SKM-1 treated with dmso at 0.1 percent for 144 hours (cell line): ENCODE data around the gene RSPH9.

Experiments used
- DNase-seq: peaks from one replicate; lab custom pipeline; 2025; ENCODE audit not compliant: unreplicated experiment; lab: John Stamatoyannopoulos, UW

RSPH9 gene

GRCh38 chr6:43667245-43668150, 22.7 kb downstream of the RSPH9 start:
- DNase-seq, result peak; percentile 42

- peak; percentile 40 for DNase-seq
Measured at GRCh38 chr6:43668151-43669028, 23.6 kb downstream of the RSPH9 start.

GRCh38 chr6:43669050-43669921, 24.4 kb downstream of the RSPH9 start:
- DNase-seq, result no peak

GRCh38 chr6:43669922-43670622, 25.2 kb downstream of the RSPH9 start:
- no peak for DNase-seq

- no peak for DNase-seq
Measured at GRCh38 chr6:43670623-43670986, 25.8 kb downstream of the RSPH9 start.

- DNase-seq, result no peak
Measured at GRCh38 chr6:43671011-43671800, 26.4 kb downstream of the RSPH9 start.

GRCh38 chr6:43671801-43672690, 27.2 kb downstream of the RSPH9 start:
- DNase-seq, result no peak

GRCh38 chr6:43673444-43674084, 28.7 kb downstream of the RSPH9 start:
- no peak for DNase-seq

- no peak for DNase-seq
Measured at GRCh38 chr6:43674291-43674690, 29.5 kb downstream of the RSPH9 start.

GRCh38 chr6:43674921-43675320, 30.1 kb downstream of the RSPH9 start:
- DNase-seq, result no peak

GRCh38 chr6:43676962-43677606, 32.2 kb downstream of the RSPH9 start:
- no peak for DNase-seq

- no peak for DNase-seq
Measured at GRCh38 chr6:43677759-43678158, 32.9 kb downstream of the RSPH9 start.

GRCh38 chr6:43678341-43678740, 33.5 kb downstream of the RSPH9 start:
- no peak for DNase-seq

GRCh38 chr6:43679057-43679456, 34.2 kb downstream of the RSPH9 start:
- DNase-seq, result no peak

- no peak for DNase-seq
Measured at GRCh38 chr6:43680308-43681200, 35.7 kb downstream of the RSPH9 start.

- DNase-seq, result no peak
Measured at GRCh38 chr6:43681303-43681702, 36.5 kb downstream of the RSPH9 start.
